ENCODE results near the gene REG3A.

REG3A gene

GRCh38 chr2:79116997-79117928 lies 42.3 kb downstream of the REG3A start:
- no peak for DNase-seq

GRCh38 chr2:79114797-79115494 lies 44.6 kb downstream of the REG3A start:
- no peak for DNase-seq

GRCh38 chr2:79112269-79112668 lies 47.3 kb downstream of the REG3A start:
- no peak for DNase-seq
